HG02938 (cell line): ENCODE measurements around the gene THOC6.

Source experiments
- ATAC-seq: cut with Tn5 transposase; IDR thresholded peaks from one replicate; pipeline ENCODE4 v1.9.1; 2021; ENCODE audit warnings: mild to moderate bottlenecking, moderate library complexity; ENCODE audit not compliant: unreplicated experiment

THOC6 gene

DNA sequence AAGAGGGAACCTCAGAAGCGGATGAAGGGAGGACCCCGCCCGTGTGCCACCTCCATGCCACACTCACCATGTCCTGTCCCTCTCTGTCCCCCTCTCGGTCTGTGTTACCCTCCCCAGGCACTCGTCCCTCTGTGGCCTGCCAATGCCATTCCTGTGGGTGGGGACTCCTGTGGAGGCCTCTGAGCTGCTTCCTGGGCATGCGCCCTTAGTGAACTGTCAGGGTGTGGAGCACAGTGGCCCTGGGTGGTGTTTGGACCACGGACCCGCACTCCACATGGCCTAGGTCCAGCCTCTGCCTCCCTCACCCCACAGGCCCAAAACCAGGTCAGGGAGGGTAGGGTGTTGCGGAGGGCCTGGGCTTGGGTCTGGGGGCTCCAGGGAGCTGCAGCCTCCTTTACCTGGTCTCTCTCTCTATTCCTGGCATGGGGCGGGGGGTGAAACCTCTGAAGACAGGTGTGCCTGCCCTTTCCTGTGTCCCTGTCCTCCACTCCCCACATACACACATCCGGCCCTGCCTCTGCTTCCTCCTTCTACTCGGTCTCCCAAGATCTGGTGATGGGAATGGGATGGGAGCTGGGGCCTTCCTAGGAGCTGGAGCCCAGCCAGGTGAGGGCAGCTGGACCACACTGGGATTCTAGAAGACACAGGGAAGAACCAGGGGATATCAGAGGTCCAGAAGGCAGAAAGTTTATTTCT, 32.1 kb upstream of the THOC6 start:
- no peak for ATAC-seq

DNA sequence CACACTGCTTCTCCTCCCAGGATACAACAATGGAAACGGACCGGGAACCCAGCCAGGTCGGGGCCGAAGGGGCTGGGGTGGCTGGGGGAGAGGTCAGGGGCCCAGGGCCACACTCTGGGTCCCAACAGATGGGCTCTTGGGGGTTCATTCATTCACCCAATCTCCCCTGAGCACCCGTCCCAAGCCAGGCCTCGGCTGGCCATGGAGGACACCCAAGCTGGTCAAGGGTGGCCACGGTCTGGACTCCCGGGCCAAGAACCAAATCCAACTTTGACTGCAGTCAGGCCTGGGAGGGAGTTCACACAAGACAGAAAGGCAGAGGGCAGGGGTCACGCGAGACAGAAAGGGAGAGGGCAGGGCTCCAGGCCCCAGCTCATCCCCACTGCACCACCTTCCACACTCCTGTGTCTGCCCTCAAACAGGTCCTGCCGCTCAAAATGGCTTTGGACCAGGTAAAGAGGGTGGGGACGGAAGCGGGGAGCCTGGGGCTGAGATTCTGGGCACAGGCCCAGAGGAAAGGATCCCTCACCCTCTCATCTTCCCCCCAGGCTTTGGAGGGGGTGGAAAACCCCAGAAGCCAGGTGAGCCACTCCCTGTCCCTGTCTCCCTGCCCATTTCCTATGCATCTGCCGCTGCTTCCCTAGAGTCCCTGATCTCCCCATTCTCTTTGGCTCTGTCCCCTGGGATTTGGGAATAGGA, 31.3 kb upstream of the THOC6 start:
- ATAC-seq: no peak

DNA sequence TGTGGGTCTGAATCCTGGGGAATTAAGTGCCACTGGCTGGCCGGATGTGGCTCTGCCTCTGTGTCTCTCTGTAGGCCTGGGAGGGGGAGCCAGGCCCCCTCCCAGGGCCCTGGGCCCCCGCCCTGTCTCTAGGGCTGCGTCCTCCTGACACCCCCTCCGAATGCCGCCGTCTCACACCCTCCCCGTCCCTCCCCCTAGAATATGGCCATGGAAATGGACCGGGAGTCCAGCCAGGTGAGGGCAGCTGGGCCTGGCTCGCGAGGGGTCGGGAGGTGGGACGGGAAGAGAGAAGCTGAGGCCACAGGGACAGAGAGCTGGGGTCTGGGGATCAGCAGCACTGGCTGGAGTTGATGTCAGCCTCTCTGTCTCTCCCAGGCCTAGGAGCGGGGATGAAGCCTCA, 27.5 kb upstream of the THOC6 start:
- ATAC-seq: no peak

- ATAC-seq: no peak
These were observed 23.9 kb upstream of the THOC6 start for GRCh38 chr16:2999929-3000328.

DNA sequence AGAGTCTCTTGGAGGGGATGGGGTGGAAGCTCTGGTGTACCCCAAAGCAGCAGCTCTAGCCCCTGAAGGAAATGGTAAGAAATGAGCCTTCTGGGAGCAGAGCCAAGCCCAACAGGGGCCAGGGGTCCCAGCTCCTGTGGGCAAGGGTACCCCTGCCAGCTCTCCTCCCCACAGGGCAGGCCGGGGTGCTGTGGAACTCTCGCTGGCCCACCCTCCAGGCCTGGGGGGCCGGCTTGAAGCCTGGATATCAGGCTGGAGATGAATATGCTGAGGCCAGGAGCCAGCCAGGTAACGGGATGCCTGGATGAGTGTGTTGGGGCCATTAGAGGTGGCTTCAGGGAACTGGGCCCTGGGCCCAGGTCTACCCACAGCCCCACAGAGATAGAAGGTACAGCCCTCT, 23.3 kb upstream of the THOC6 start:
- ATAC-seq: no peak

DNA sequence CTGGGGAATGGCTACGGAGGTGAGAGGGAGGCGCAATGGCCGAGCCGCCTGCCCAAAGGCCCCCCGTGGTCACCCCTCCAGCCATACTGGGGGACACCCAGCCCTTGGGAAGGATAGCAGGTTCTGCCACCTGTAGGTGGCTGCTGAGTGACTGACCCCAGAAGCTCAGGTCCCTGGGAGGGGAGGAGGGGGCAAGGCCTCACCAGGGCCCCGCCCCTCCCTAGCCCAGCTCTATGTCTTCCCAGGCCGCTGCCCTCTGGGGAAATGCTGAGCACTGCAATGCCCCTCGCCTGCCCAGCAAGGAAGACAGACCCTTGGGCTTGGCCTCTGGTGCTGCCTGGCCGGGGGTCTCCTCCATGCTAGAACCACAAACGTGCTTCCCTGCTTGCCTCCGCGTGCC, 22.5 kb upstream of the THOC6 start:
- no peak for ATAC-seq

GRCh38 chr16:3003582-3004270, 20.1 kb upstream of the THOC6 start:
- ATAC-seq: peak; percentile 93

DNA sequence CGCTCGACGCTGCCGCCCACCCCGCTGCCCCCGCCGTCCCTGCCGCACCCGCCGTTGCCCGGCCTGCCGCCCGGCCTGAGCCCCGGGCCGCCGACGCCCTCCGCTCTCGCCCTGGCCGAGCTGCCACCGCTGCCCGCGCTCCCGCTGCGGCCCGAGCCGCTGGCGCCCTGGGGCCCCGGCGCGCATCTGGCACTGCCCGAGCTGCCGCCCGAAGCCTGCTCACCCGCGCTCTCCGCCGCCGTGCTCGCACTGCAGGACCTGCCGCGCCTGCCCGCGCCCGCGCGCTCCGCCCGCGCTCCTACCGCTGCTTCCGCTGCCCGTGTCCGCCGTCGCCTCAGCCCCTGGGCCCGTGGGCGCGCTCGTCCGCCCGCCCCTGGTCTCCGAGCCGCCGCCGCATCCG, 19.5 kb upstream of the THOC6 start:
- no peak for ATAC-seq

GRCh38 chr16:3004781-3005284, 19.0 kb upstream of the THOC6 start:
- no peak for ATAC-seq

DNA sequence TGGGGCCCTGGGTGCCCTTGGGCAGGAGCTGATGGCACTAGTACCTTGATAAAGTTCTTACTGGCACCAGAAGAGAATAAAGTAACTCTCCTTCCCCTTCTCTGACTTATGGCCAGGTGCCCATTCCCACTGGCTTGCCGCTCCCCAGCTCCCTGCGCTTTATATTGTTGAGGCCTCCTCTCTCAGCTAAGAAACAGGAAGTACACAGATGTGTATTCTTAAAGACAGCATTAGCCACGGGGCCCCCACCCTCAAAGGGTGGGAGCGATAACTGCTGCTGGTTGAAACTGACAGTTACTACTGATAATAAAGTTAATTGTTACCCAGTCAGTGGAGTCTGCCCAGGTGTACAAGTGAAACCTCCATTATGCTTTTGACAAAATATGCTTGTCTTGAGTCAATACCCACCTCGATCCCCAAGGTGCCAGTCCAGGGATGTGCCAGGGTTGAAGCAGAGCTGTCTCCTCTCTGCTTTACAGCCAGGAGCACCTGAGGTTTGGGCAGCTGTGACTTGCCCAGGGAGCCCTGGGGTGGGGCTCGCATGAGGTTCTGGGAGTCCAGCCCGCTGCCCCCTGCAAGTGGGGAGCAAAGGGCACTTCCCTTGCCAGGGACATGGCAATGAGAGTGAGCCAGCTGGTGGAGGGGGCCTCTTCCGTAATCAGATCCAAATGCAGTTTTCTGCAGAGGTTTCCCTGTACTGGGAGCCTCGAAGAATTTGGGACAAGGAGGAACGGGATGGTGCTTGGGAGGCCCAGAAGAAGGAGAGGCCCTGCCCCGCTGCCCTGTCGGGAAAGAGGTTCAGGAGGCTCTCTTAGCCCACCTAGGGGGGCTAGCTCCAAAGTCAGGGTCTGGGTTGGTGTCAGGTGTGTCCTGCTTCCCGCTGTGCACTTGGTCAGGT, 16.5 kb upstream of the THOC6 start:
- ATAC-seq: no peak

GRCh38 chr16:3007957-3008689, 15.7 kb upstream of the THOC6 start:
- ATAC-seq: no peak

GRCh38 chr16:3008690-3009037, 15.2 kb upstream of the THOC6 start:
- no peak for ATAC-seq

GRCh38 chr16:3009568-3010390, 14.1 kb upstream of the THOC6 start:
- no peak for ATAC-seq

DNA sequence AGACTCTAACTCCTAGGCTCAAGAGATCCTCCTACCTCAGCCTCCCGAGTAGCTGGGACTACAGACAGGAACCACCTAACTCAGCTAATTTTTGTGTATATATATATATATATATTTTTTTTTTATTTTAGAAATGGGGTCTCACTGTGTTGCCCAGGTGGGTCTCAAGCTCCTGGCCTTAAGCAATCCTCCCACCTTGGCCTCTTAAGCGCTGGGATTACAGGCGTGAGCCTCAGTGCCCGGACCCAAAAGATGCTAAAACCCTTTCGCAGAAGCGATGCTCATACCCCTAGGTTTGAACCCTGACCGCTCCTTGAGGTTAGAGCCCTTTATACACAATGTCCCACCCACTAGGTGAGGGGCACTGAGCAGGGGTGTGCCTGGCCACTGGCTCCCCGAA, 13.3 kb upstream of the THOC6 start:
- ATAC-seq: no peak

- ATAC-seq: no peak
These were observed 11.6 kb upstream of the THOC6 start for GRCh38 chr16:3012246-3012645.

DNA sequence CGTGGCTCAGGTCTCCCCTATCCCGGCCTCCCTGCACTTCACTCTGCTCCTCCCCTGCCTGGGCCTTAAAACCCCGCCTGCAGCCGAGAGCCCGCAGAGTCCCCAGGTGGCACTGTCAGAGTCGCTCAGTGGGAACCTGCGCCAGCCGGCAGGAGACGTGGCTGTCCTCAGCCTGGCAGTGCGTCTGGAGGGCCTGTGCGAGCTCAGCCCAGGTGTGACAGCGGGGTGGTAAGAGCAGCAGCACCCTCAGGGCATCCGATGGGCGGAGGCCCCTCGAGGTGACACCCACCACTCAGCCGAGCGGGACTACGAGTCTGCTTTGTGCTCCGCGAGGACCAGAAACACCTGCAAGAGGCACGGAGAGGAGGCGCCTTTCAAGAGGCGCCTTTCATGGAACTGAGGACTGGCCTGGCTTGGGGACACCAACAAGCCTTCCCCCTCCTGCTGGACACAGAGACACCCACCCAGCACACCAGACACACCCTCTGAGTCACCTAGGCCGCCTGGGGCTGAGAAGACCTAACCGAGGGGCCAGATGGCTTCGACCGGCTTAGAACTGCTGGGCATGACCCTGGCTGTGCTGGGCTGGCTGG, 10.9 kb upstream of the THOC6 start, which contains the start of gene CLDN9:
CLDN9 (plus strand) TSS at position 96 of the 593 bp plus-strand sequence; CDS start at position 536, 440 bp downstream.
- no peak for ATAC-seq

DNA sequence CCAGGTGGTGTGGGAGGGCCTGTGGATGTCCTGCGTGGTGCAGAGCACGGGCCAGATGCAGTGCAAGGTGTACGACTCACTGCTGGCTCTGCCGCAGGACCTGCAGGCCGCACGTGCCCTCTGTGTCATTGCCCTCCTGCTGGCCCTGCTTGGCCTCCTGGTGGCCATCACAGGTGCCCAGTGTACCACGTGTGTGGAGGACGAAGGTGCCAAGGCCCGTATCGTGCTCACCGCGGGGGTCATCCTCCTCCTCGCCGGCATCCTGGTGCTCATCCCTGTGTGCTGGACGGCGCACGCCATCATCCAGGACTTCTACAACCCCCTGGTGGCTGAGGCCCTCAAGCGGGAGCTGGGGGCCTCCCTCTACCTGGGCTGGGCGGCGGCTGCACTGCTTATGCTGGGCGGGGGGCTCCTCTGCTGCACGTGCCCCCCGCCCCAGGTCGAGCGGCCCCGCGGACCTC, 10.3 kb upstream of the THOC6 start:
- no peak for ATAC-seq

DNA sequence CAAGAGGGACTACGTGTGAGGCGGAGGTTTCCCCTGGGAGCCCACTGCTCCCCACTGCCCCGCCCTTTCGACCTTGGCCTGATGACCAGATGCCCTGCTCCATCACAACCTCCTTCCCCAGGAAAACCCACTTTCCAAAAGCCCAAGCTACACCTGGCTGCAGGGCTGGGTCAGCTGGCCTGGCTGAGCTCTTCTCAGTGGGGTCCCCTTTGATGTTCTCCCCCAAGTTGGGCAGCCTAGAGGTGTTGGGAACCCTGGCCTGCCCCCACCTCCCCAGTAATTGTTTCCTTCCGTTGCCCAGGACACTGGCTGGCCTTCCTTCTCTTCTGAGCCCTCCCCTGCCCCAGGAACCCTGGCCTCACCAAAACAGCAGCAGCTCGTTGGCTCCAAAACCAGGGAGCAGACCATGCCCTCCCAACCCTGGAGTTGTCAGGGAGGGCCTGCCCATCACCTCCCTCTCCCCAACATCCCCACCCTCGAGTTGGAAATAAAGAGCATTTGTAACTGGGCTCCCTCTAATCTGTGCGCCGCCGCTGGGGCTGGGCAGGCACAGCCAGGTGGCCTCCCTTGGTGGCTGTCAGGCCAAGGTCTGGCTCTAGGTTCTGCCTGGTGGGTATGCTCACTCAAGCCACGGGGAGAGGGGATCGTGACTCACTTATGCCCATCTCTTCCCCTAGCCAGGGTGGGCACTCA, 9.7 kb upstream of the THOC6 start:
- ATAC-seq: no peak
